K562 (cell line): ENCODE results near the gene HPS1. TPM values are rescaled to one million over a fixed set of nuclear protein-coding genes. Genes with fewer than 3 reads are reported as not detected.
A peak's percentile ranks its signal among the peaks of the same experiment; 100 is the strongest.

Experiments
- ATAC-seq: fragments of 200-7000 bp; cut with Tn5 transposase; 3 replicates; pipeline ENCODE4 v1.9.1; 2020; ENCODE audit warnings: moderate library complexity
- BruUV-seq: library from RNA; stranded (reverse); fragments of 400-500 nt; replicated peaks from 2 replicates; lab custom pipeline; 2021; lab: Mats Ljungman, UMichigan
- CTCF ChIA-PET: fragments of 300-600 bp; formaldehyde crosslinking; extraction: SDS; loops from one replicate; lab custom pipeline; 2021; ENCODE audit warnings: low intra/inter-chr PET ratio; lab: Yijun Ruan, JAX
- POLR2A ChIA-PET: fragments of 300-600, 350-650 bp; sonication (Branson Sonifier 250); formaldehyde crosslinking; extraction: SDS; loops from one replicate; lab custom pipeline; 2021; ENCODE audit warnings: antibody characterized with exemption, inconsistent platforms; lab: Yijun Ruan, JAX
- DNase-seq, 4 experiments: peaks; one replicate each; pipeline versions ENCODE4 v3.0.0 to v3.0.0-alpha.2; 2011 to 2018; ENCODE audit warnings: low spot score in 3 of 4, mixed read lengths in 3 of 4; ENCODE audit errors: extremely low read depth in 1 of 4
- FAIRE-seq: peaks from 2 replicates; lab custom pipeline; 2011; peaks lifted over from hg19 to GRCh38; lab: Jason Lieb, UNC
- H2AFZ ChIP-seq: 2 replicates; pipeline ENCODE4 v1.6.0; 2011; ENCODE audit warnings: low read depth, low read length, control low read depth, inconsistent platforms
- H3K27ac ChIP-seq: fragments of 200-600 bp; 3 replicates; pipeline ENCODE4 v1.8.0; 2011; ENCODE audit warnings: low read depth, mild to moderate bottlenecking, control low read depth, inconsistent platforms, low read length, moderate library complexity, mixed read lengths; ENCODE audit errors: extremely low read depth
- H3K27me3 ChIP-seq, 2 experiments: fragments of 300-600 bp in 1 of 2; 2 replicates in 1 of 2; 3 replicates in 1 of 2; pipeline versions ENCODE4 v1.6.0 to v1.8.0; 2011; ENCODE audit warnings: inconsistent platforms in 2 of 2, low read length in 2 of 2, mild to moderate bottlenecking in 1 of 2, mixed read lengths in 1 of 2, moderate library complexity in 1 of 2; ENCODE audit not compliant: control insufficient read depth in 2 of 2, insufficient read depth in 2 of 2
- H3K36me3 ChIP-seq: fragments of 300-600 bp; 3 replicates; pipeline ENCODE4 v1.8.0; 2011; ENCODE audit warnings: mild to moderate bottlenecking, low read length, inconsistent platforms; ENCODE audit not compliant: control insufficient read depth, insufficient read depth
- H3K4me1 ChIP-seq, 2 experiments: fragments of 200-600 bp in 1 of 2; replicated peaks in 1 of 2; 2 replicates in 1 of 2; 3 replicates in 1 of 2; pipeline versions ENCODE4 v1.5.1 to v1.8.0; 2011; ENCODE audit warnings: inconsistent platforms in 2 of 2, low read length in 2 of 2, mild to moderate bottlenecking in 1 of 2, mixed read lengths in 1 of 2, moderate library complexity in 1 of 2; ENCODE audit not compliant: control insufficient read depth in 2 of 2, insufficient read depth in 2 of 2
- H3K4me2 ChIP-seq: 2 replicates; pipeline ENCODE4 v1.6.1; 2011; ENCODE audit warnings: low read length, control low read depth, inconsistent platforms, mixed read lengths; ENCODE audit not compliant: insufficient read depth
- H3K4me3 ChIP-seq: fragments of 200-600 bp; sonication (generic), shearing (Covaris generic); 2 replicates; pipeline ENCODE4 v1.5.1; 2016; ENCODE audit warnings: control low read depth, inconsistent platforms
- H3K79me2 ChIP-seq: fragments of 200-600 bp; 3 replicates; pipeline ENCODE4 v1.8.0; 2011; ENCODE audit warnings: low read length, inconsistent platforms; ENCODE audit not compliant: control insufficient read depth, insufficient read depth
- H3K9ac ChIP-seq, 2 experiments: 2 replicates each; pipeline versions ENCODE4 v1.6.0 to v1.6.1; 2011; ENCODE audit warnings: low read depth in 2 of 2, low read length in 2 of 2, control low read depth in 1 of 2, inconsistent platforms in 1 of 2, mild to moderate bottlenecking in 1 of 2, mixed read lengths in 1 of 2; ENCODE audit not compliant: insufficient read depth in 1 of 2
- H3K9me1 ChIP-seq: one replicate; pipeline ENCODE4 v1.6.0; 2011; ENCODE audit warnings: inconsistent platforms, mild to moderate bottlenecking, low read length, moderate library complexity; ENCODE audit not compliant: control insufficient read depth, insufficient read depth
- H3K9me3 ChIP-seq: replicated peaks from 2 replicates; pipeline ENCODE4 v1.5.1; 2011; ENCODE audit warnings: low read depth, low read length, inconsistent platforms; ENCODE audit not compliant: control insufficient read depth, insufficient read depth
- H4K20me1 ChIP-seq: replicated peaks from 2 replicates; pipeline ENCODE4 v1.6.1; 2011; ENCODE audit warnings: low read length, inconsistent platforms, mixed read lengths; ENCODE audit not compliant: control insufficient read depth, insufficient read depth
- ARID2 ChIP-seq: fragments of 450-650 bp; IDR thresholded peaks from 2 replicates; pipeline ENCODE4 v1.6.1; 2017; ENCODE audit warnings: antibody characterized with exemption, mild to moderate bottlenecking
- CSDE1 ChIP-seq, 2 experiments: fragments of 450-650 bp; IDR thresholded peaks; 2 replicates each; pipeline ENCODE4 v1.6.1; 2016; ENCODE audit warnings: mild to moderate bottlenecking in 1 of 2
- GABPB2 ChIP-seq: fragments of 250-450 bp; sonication (Bioruptor Pico); conservative IDR thresholded peaks from 2 replicates; pipeline ENCODE4 v1.5.1; 2021; ENCODE audit warnings: mild to moderate bottlenecking
- NFIC ChIP-seq: fragments of 450-650 bp; IDR thresholded peaks from 2 replicates; pipeline ENCODE4 v1.6.1; 2017; ENCODE audit warnings: mild to moderate bottlenecking, inconsistent platforms
- PTTG1 ChIP-seq: fragments of 450-650 bp; IDR thresholded peaks from 2 replicates; pipeline ENCODE4 v1.6.1; 2016; ENCODE audit warnings: low read depth, mild to moderate bottlenecking, missing genetic modification characterization, missing compliant biosample characterization
- RBM15 ChIP-seq: fragments of 200-400 bp; formaldehyde crosslinking; IDR thresholded peaks from 2 replicates; pipeline ENCODE4 v1.6.1; 2018; ENCODE audit warnings: mild to moderate bottlenecking, low read length, moderate library complexity; ENCODE audit not compliant: insufficient read depth
- RFX5 ChIP-seq: IDR thresholded peaks from 2 replicates; pipeline ENCODE4 v1.6.1; 2011; ENCODE audit warnings: low read depth, mild to moderate bottlenecking, improper control_type of control experiment, low read length
- SMARCA5 ChIP-seq: fragments of 450-650 bp; IDR thresholded peaks from 2 replicates; pipeline ENCODE4 v1.6.1; 2016
- WGBS: fragments of 100-300 bp; shearing (Covaris generic); methylation state at CpG from one replicate; pipeline ENCODE4 v1.1.6; 2016; ENCODE audit warnings: low coverage, mixed read lengths; ENCODE audit not compliant: insufficient coverage; ENCODE audit errors: missing lambda C conversion rate; 5-methylcytosine and 5-hydroxymethylcytosine counted together
- in situ Hi-C: fragments of 300-500 bp; cut with MboI; formaldehyde crosslinking; loops from 4 replicates; pipeline ENCODE4 v1.15.0; 2018; ENCODE audit warnings: inconsistent platforms, mixed read lengths
- intact Hi-C: fragments of 100-400 bp; cut with micrococcal nuclease; formaldehyde crosslinking; loops from 2 replicates; pipeline ENCODE4 v1.14.2; 2022
- polyA plus RNA-seq, 8 experiments: library from polyadenylated mRNA; depleted of rRNA in 4 of 8; stranded (reverse) in 5 of 8; unstranded in 3 of 8; fragments of >200 nt; fragmentation: Nextera tagmentation in 2 of 8; fragmentation: Illumina TruSeq in 1 of 8; extraction: Ambion mirVana in 2 of 8; extraction: Trizol in 1 of 8; gene quantifications; 2 replicates each; pipeline versions ENCODE4 v1.2.1 to v1.2.3, GENCODE V29; 2011 to 2014; ENCODE audit warnings: inconsistent platforms in 1 of 8, missing spikeins in 1 of 8
- total RNA-seq, 7 experiments: library from RNA; depleted of rRNA in 6 of 7; stranded (reverse); fragments of >200 nt in 6 of 7; fragmentation: Illumina TruSeq in 2 of 7; extraction: Trizol in 2 of 7; gene quantifications; 2 replicates each; pipeline versions ENCODE4 v1.2.1 to v1.2.3, GENCODE V29; 2011 to 2021; ENCODE audit warnings: low replicate concordance in 1 of 7

Gene HPS1
- total and polyA plus RNA-seq, 9 of the 15 experiments (the other 6 are each of a cell fraction or from before 2014, with no cell fraction given): 18.1 to 43.6 (median 26.3) TPM

- in situ Hi-C loops: no loop called here
- POLR2A ChIA-PET: no interaction called here
- Histone ChIP-seq H3K27ac (no peak overlapping the region), H3K9ac (no peak overlapping the region), H3K4me1 (peaks cover 0 to 10% of the 10 kb centered on the region in 2 experiments; a peak in 4 of 5 replicates), H3K9me1 (no peaks in the 10 kb centered on the region), H3K27me3 (no peaks in the 10 kb centered on the region), H2AFZ (no peak overlapping the region), H3K4me3 (no peak overlapping the region), H4K20me1 (no peaks in the 10 kb centered on the region), H3K4me2 (no peak overlapping the region), H3K36me3 (no peaks in the 10 kb centered on the region), H3K79me2 (no peaks in the 10 kb centered on the region), H3K9me3 (no peaks in the 10 kb centered on the region)
- ATAC-seq (no peak), DNase-seq (no peak), FAIRE-seq (no peak)
- WGBS: 28% methylated on average over 9 of the region's 9 CpGs
- intact Hi-C loops: no loop called here
- TF ChIP-seq RBM15: no peak
- TF ChIP-seq ARID2: no peak
- no peak for TF ChIP-seq PTTG1 (tag)
- BruUV-seq: no TSS peak
- CTCF ChIA-PET: no interaction called here
Measured at GRCh38 chr10:98399784-98400183, 47.0 kb downstream of the HPS1 start.

GRCh38 chr10:98397089-98397600 is 49.6 kb downstream of the HPS1 start:
- no peaks in the 10 kb centered on the region for H3K79me2 ChIP-seq
- DNase-seq (no peak), ATAC-seq (no peak), FAIRE-seq (no peak)
- H4K20me1 ChIP-seq: no peaks in the 10 kb centered on the region
- no TSS peak for BruUV-seq
- H3K36me3 ChIP-seq: no peaks in the 10 kb centered on the region
- no peak overlapping the region for H3K4me3 ChIP-seq
- peaks cover 4 to 24% of the 10 kb centered on the region in 2 experiments; a peak in 4 of 5 replicates for H3K27me3 ChIP-seq
- H3K4me2 ChIP-seq: no peak overlapping the region
- no peaks in the 10 kb centered on the region; a peak in 2 of 5 replicates for H3K4me1 ChIP-seq
- no peaks in the 10 kb centered on the region for H3K9me3 ChIP-seq
- ChIA-PET CTCF (no interaction called here), POLR2A (no interaction called here)
- H2AFZ ChIP-seq: no peak overlapping the region
- H3K9me1 ChIP-seq: no peaks in the 10 kb centered on the region
- WGBS: 45% methylated on average over 9 of the region's 9 CpGs
- in situ Hi-C loops (no loop called here), intact Hi-C loops (no loop called here)
- no peak for TF ChIP-seq RFX5
- no peak for TF ChIP-seq SMARCA5
- TF ChIP-seq GABPB2 (CRISPR knock-in tag): no peak
- TF ChIP-seq NFIC: peak; percentile 20; the same call in 1 of the 2 replicates
- no peak for TF ChIP-seq CSDE1 (IDR thresholded peaks at IDR 0.05)
- H3K9ac ChIP-seq: no peak overlapping the region; a peak in 1 of 4 replicates
- no peak overlapping the region for H3K27ac ChIP-seq
